WTC11 (cell line): ENCODE data around the gene GLT8D1. TPM values are rescaled to one million over a fixed set of nuclear protein-coding genes. Genes with fewer than 3 reads are reported as not detected.
"Not testable (repeated sequence)": the region's sequence is repeated elsewhere in the genome, so short reads cannot be mapped to it uniquely, and the experiment has no call there.

Experiments used
- ATAC-seq: fragments of 200-7000 bp; cut with Tn5 transposase; 2 replicates; pipeline ENCODE4 v1.10.0; 2021; ENCODE audit warnings: mild to moderate bottlenecking, moderate library complexity
- CTCF ChIA-PET: fragments of 300-600 bp; sonication (Branson Sonifier 250); formaldehyde crosslinking; loops from one replicate; lab custom pipeline; 2021; ENCODE audit warnings: antibody characterized with exemption; lab: Charles Lee
- POLR2A ChIA-PET: fragments of 350-600 bp; sonication (Branson Sonifier 250); formaldehyde crosslinking; loops from one replicate; lab custom pipeline; 2021; ENCODE audit warnings: antibody characterized with exemption; lab: Charles Lee
- DNase-seq: peaks from one replicate; pipeline ENCODE4 v3.0.0; 2021; ENCODE audit warnings: low spot score
- H3K27ac Mint-ChIP-seq: 2 replicates; pipeline ENCODE4 v1.8.0; 2021; ENCODE audit warnings: mixed read lengths
- H3K27me3 Mint-ChIP-seq: 2 replicates; pipeline ENCODE4 v1.8.0; 2021; ENCODE audit warnings: low read depth, mild to moderate bottlenecking, moderate library complexity, mixed read lengths
- H3K36me3 Mint-ChIP-seq: 2 replicates; pipeline ENCODE4 v1.8.0; 2021; ENCODE audit warnings: mixed read lengths
- H3K4me1 Mint-ChIP-seq: 2 replicates; pipeline ENCODE4 v1.8.0; 2022; ENCODE audit warnings: mixed read lengths
- H3K4me3 Mint-ChIP-seq: 2 replicates; pipeline ENCODE4 v1.8.0; 2021; ENCODE audit warnings: mild to moderate bottlenecking, moderate library complexity, mixed read lengths
- H3K9me3 Mint-ChIP-seq: 2 replicates; pipeline ENCODE4 v1.8.0; 2021; ENCODE audit warnings: mixed read lengths
- AR ChIP-seq: fragments of 250-450 bp; sonication (Bioruptor Pico); IDR thresholded peaks from 2 replicates; pipeline ENCODE4 v1.9.0; 2021; ENCODE audit warnings: mild to moderate bottlenecking
- ATF3 ChIP-seq: sonication (generic); formaldehyde crosslinking; conservative IDR thresholded peaks from 2 replicates; pipeline ENCODE4 v1.8.1; 2022; ENCODE audit warnings: mild to moderate bottlenecking, missing genetic modification reagents
- CTCF ChIP-seq: fragments of 200-600 bp; IDR thresholded peaks from 2 replicates; pipeline ENCODE4 v1.8.0; 2022; ENCODE audit warnings: antibody characterized with exemption
- E2F1 ChIP-seq: sonication (generic); formaldehyde crosslinking; IDR thresholded peaks from 2 replicates; pipeline ENCODE4 v1.8.0; 2022; ENCODE audit warnings: mild to moderate bottlenecking, missing genetic modification reagents
- EMX1 ChIP-seq: fragments of 250-450 bp; sonication (Bioruptor Pico); IDR thresholded peaks from 2 replicates; pipeline ENCODE4 v1.8.0; 2021; ENCODE audit warnings: mild to moderate bottlenecking
- FOXK1 ChIP-seq: sonication (generic); formaldehyde crosslinking; IDR thresholded peaks from 2 replicates; pipeline ENCODE4 v1.8.0; 2022; ENCODE audit warnings: mild to moderate bottlenecking, moderate library complexity, missing genetic modification reagents
- GABPB1 ChIP-seq: sonication (generic); formaldehyde crosslinking; IDR thresholded peaks from 2 replicates; pipeline ENCODE4 v1.8.1; 2023; ENCODE audit warnings: mild to moderate bottlenecking, missing genetic modification reagents
- IRF2 ChIP-seq: sonication (generic); formaldehyde crosslinking; IDR thresholded peaks from 2 replicates; pipeline ENCODE4 v1.8.0; 2022; ENCODE audit warnings: low read depth, missing genetic modification reagents, borderline replicate concordance
- MXD4 ChIP-seq: fragments of 250-450 bp; sonication (Bioruptor Pico); IDR thresholded peaks from 2 replicates; pipeline ENCODE4 v1.8.0; 2021; ENCODE audit warnings: mild to moderate bottlenecking, moderate library complexity, borderline replicate concordance
- MYBL2 ChIP-seq: sonication (generic); formaldehyde crosslinking; IDR thresholded peaks from 2 replicates; pipeline ENCODE4 v1.8.1; 2023; ENCODE audit warnings: mild to moderate bottlenecking, moderate library complexity, missing genetic modification reagents
- NFATC4 ChIP-seq: fragments of 250-450 bp; sonication (Bioruptor Pico); IDR thresholded peaks from 2 replicates; pipeline ENCODE4 v1.9.0; 2021; ENCODE audit warnings: mild to moderate bottlenecking
- NFYB ChIP-seq: sonication (generic); formaldehyde crosslinking; conservative IDR thresholded peaks from 2 replicates; pipeline ENCODE4 v1.8.0; 2022; ENCODE audit warnings: low read depth, missing genetic modification reagents
- NR1H2 ChIP-seq: sonication (generic); formaldehyde crosslinking; IDR thresholded peaks from 2 replicates; pipeline ENCODE4 v1.9.0; 2021; ENCODE audit warnings: mild to moderate bottlenecking, moderate library complexity, missing genetic modification reagents
- NR3C1 ChIP-seq: sonication (generic); formaldehyde crosslinking; conservative IDR thresholded peaks from 2 replicates; pipeline ENCODE4 v1.8.1; 2023; ENCODE audit warnings: low read depth, mild to moderate bottlenecking, missing genetic modification reagents
- SMAD4 ChIP-seq: sonication (generic); formaldehyde crosslinking; IDR thresholded peaks from 2 replicates; pipeline ENCODE4 v1.8.0; 2022; ENCODE audit warnings: mild to moderate bottlenecking, missing genetic modification reagents
- TCF7 ChIP-seq: sonication (generic); formaldehyde crosslinking; IDR thresholded peaks from 2 replicates; pipeline ENCODE4 v1.8.0; 2022; ENCODE audit warnings: mild to moderate bottlenecking, low read depth, missing genetic modification reagents, moderate library complexity
- ZMAT4 ChIP-seq: fragments of 250-450 bp; sonication (Bioruptor Pico); IDR thresholded peaks from 2 replicates; pipeline ENCODE4 v1.9.0; 2021; ENCODE audit warnings: mild to moderate bottlenecking
- ZNF232 ChIP-seq: sonication (generic); formaldehyde crosslinking; IDR thresholded peaks from 2 replicates; pipeline ENCODE4 v1.8.0; 2022; ENCODE audit warnings: mild to moderate bottlenecking, missing genetic modification reagents
- ZNF423 ChIP-seq: fragments of 250-450 bp; sonication (Bioruptor Pico); IDR thresholded peaks from 2 replicates; pipeline ENCODE4 v2.1.2; 2022; ENCODE audit warnings: mild to moderate bottlenecking, moderate library complexity
- ZNF512 ChIP-seq: sonication (generic); formaldehyde crosslinking; IDR thresholded peaks from 2 replicates; pipeline ENCODE4 v1.8.1; 2022; ENCODE audit warnings: missing genetic modification reagents, borderline replicate concordance
- total RNA-seq: library from RNA; stranded (reverse); gene quantifications from 3 replicates; pipeline ENCODE4 v1.2.3, GENCODE V29; 2021

Gene GLT8D1
- total RNA-seq, 1 experiment from 2014 or later, result 41.2 TPM

GRCh38 chr3:52730681-52731080, 25.1 kb upstream of the GLT8D1 start:
- Mint-ChIP-seq H3K27me3 (no peaks in the 10 kb centered on the region), H3K4me1 (no peaks in the 10 kb centered on the region), H3K4me3 (no peak overlapping the region), H3K9me3 (peaks cover 31% of the 10 kb centered on the region), H3K36me3 (peaks cover 80% of the 10 kb centered on the region), H3K27ac (no peak overlapping the region)
- no peak for ATAC-seq
- DNase-seq, result no peak
- TF ChIP-seq SMAD4 (CRISPR knock-in tag), result no peak
- no peak for TF ChIP-seq NFYB (CRISPR knock-in tag)
- TF ChIP-seq NFATC4 (CRISPR knock-in tag), result no peak
- no peak for TF ChIP-seq ZNF423 (CRISPR knock-in tag)
- TF ChIP-seq EMX1 (CRISPR knock-in tag), result no peak
- TF ChIP-seq ATF3 (CRISPR knock-in tag), result no peak
- no peak for TF ChIP-seq FOXK1 (CRISPR knock-in tag)
- TF ChIP-seq ZNF232, result no peak
- no peak for TF ChIP-seq TCF7 (CRISPR knock-in tag)
- TF ChIP-seq ZNF512 (CRISPR knock-in tag), result no peak
- TF ChIP-seq CTCF, result no peak
- no peak for TF ChIP-seq GABPB1 (CRISPR knock-in tag)
- TF ChIP-seq MYBL2 (CRISPR knock-in tag), result no peak
- no peak for TF ChIP-seq IRF2 (CRISPR knock-in tag)
- CTCF ChIA-PET, result no interaction called here
- POLR2A ChIA-PET, result no interaction called here

- H3K36me3 Mint-ChIP-seq, result peaks cover 66% of the 10 kb centered on the region
- POLR2A ChIA-PET, DNase-seq, H3K27ac Mint-ChIP-seq, H3K4me1 Mint-ChIP-seq, H3K27me3 Mint-ChIP-seq, ATAC-seq, CTCF ChIA-PET, H3K4me3 Mint-ChIP-seq: not testable (repeated sequence)
- H3K9me3 Mint-ChIP-seq, result peaks cover 34% of the 10 kb centered on the region
Observed at GRCh38 chr3:52728753-52729152, 23.2 kb upstream of the GLT8D1 start.

- no peak for TF ChIP-seq E2F1 (CRISPR knock-in tag)
- no peak for TF ChIP-seq ZMAT4 (CRISPR knock-in tag)
- no peak for TF ChIP-seq AR (CRISPR knock-in tag)
- TF ChIP-seq NR3C1, result no peak
- no peak for TF ChIP-seq MXD4
- TF ChIP-seq ATF3 (CRISPR knock-in tag), result no peak
- TF ChIP-seq ZNF232, result no peak
- TF ChIP-seq NR1H2 (CRISPR knock-in tag), result no peak
- H3K27me3 Mint-ChIP-seq, result no peaks in the 10 kb centered on the region
- no peaks in the 10 kb centered on the region for H3K4me1 Mint-ChIP-seq
- H3K36me3 Mint-ChIP-seq, result peaks cover 27% of the 10 kb centered on the region
- DNase-seq (no peak), ATAC-seq (no peak)
- no peak overlapping the region for H3K4me3 Mint-ChIP-seq
- H3K9me3 Mint-ChIP-seq, result peaks cover 27% of the 10 kb centered on the region
- no peak overlapping the region for H3K27ac Mint-ChIP-seq
- CTCF ChIA-PET, result no interaction called here
- POLR2A ChIA-PET, result no interaction called here
Observed at GRCh38 chr3:52724511-52724910, 18.9 kb upstream of the GLT8D1 start.
